CD14-positive monocyte (primary cell): ENCODE results near the gene ARPC5L. TPM values are rescaled to one million over a fixed set of nuclear protein-coding genes. Genes with fewer than 3 reads are reported as not detected.

Experiments used
- DNase-seq, 3 donors: peaks; one replicate each; pipeline ENCODE4 v3.0.0-alpha.2; 2011 to 2022
- H2AFZ ChIP-seq: 2 replicates; pipeline ENCODE4 v1.6.0; 2012; ENCODE audit warnings: mild to moderate bottlenecking, low read depth, low read length, inconsistent platforms; ENCODE audit not compliant: insufficient read depth, poor library complexity, severe bottlenecking
- H3K27ac ChIP-seq, 2 donors: 1 replicate in 1 of 2; 2 replicates in 1 of 2; pipeline ENCODE4 v1.5.1; 2012 to 2013; ENCODE audit warnings: low read length in 2 of 2, control low read depth in 1 of 2, inconsistent platforms in 1 of 2, low read depth in 1 of 2, mild to moderate bottlenecking in 1 of 2
- H3K27me3 ChIP-seq, 2 donors: one replicate each; pipeline versions ENCODE4 v1.6.0 to v1.6.1; 2011 to 2013; ENCODE audit warnings: low read length in 2 of 2; ENCODE audit not compliant: control insufficient read depth in 2 of 2, insufficient read depth in 2 of 2
- H3K36me3 ChIP-seq, 2 donors: replicated peaks in 1 of 2; 1 replicate in 1 of 2; 2 replicates in 1 of 2; pipeline versions ENCODE4 v1.5.1 to v1.6.1; 2012 to 2013; ENCODE audit warnings: low read length in 2 of 2, control low read depth in 1 of 2, inconsistent platforms in 1 of 2, mild to moderate bottlenecking in 1 of 2; ENCODE audit not compliant: insufficient read depth in 2 of 2, control insufficient read depth in 1 of 2
- H3K4me1 ChIP-seq, 2 donors: 1 replicate in 1 of 2; 2 replicates in 1 of 2; pipeline versions ENCODE4 v1.5.1 to v1.6.1; 2012 to 2013; ENCODE audit warnings: low read length in 2 of 2, control low read depth in 1 of 2, inconsistent platforms in 1 of 2, mild to moderate bottlenecking in 1 of 2, moderate library complexity in 1 of 2; ENCODE audit not compliant: insufficient read depth in 2 of 2, control insufficient read depth in 1 of 2
- H3K4me2 ChIP-seq: replicated peaks from 2 replicates; pipeline ENCODE3; 2012; ENCODE audit warnings: low read length, moderate library complexity, mild to moderate bottlenecking; ENCODE audit not compliant: poor library complexity, severe bottlenecking; ENCODE audit errors: extremely low read depth
- H3K4me3 ChIP-seq, 3 experiments: fragments of 200-600 bp in 1 of 3; sonication (generic) in 1 of 3; replicated peaks in 1 of 3; 1 replicate in 2 of 3; 2 replicates in 1 of 3; pipeline ENCODE4 v1.5.1; 2011 to 2013; ENCODE audit warnings: low read length in 3 of 3, mild to moderate bottlenecking in 3 of 3, control low read depth in 2 of 3, low read depth in 2 of 3, inconsistent platforms in 1 of 3, moderate library complexity in 1 of 3
- H3K79me2 ChIP-seq: 2 replicates; pipeline ENCODE4 v1.6.0; 2012; ENCODE audit warnings: mild to moderate bottlenecking, control low read depth, inconsistent platforms, low read length, moderate library complexity; ENCODE audit not compliant: insufficient read depth
- H3K9ac ChIP-seq: 2 replicates; pipeline ENCODE4 v1.6.0; 2017; ENCODE audit warnings: low read length, mild to moderate bottlenecking; ENCODE audit not compliant: insufficient read depth, poor library complexity, severe bottlenecking
- H3K9me3 ChIP-seq, 2 donors: replicated peaks in 1 of 2; 1 replicate in 1 of 2; 2 replicates in 1 of 2; pipeline versions ENCODE4 v1.5.1 to v1.6.1; 2012 to 2013; ENCODE audit warnings: low read length in 2 of 2, control low read depth in 1 of 2; ENCODE audit not compliant: control insufficient read depth in 1 of 2, insufficient read depth in 1 of 2
- H4K20me1 ChIP-seq: 2 replicates; pipeline ENCODE4 v1.6.0; 2012; ENCODE audit warnings: mild to moderate bottlenecking, low read length, control low read depth, moderate library complexity; ENCODE audit not compliant: insufficient read depth
- H3K27ac Mint-ChIP-seq, 7 donors: one replicate each; pipeline ENCODE4 v1.8.0; 2020; ENCODE audit warnings: mild to moderate bottlenecking in 7 of 7, mixed read lengths in 7 of 7, moderate library complexity in 6 of 7, inconsistent platforms in 2 of 7
- H3K27me3 Mint-ChIP-seq, 3 donors: one replicate each; pipeline ENCODE4 v1.8.0; 2021 to 2022; ENCODE audit warnings: low read depth in 3 of 3, mild to moderate bottlenecking in 3 of 3, mixed read lengths in 3 of 3, moderate library complexity in 3 of 3, inconsistent platforms in 1 of 3
- H3K36me3 Mint-ChIP-seq, 2 donors: one replicate each; pipeline ENCODE4 v1.8.0; 2020; ENCODE audit warnings: mixed read lengths in 2 of 2, inconsistent platforms in 1 of 2, mild to moderate bottlenecking in 1 of 2
- H3K4me1 Mint-ChIP-seq: one replicate; pipeline ENCODE4 v1.8.0; 2020; ENCODE audit warnings: mild to moderate bottlenecking, mixed read lengths
- H3K4me3 Mint-ChIP-seq, 2 donors: one replicate each; pipeline ENCODE4 v1.8.0; 2020; ENCODE audit warnings: mild to moderate bottlenecking in 2 of 2, mixed read lengths in 2 of 2, moderate library complexity in 1 of 2
- H3K9me3 Mint-ChIP-seq, 7 donors: one replicate each; pipeline ENCODE4 v1.8.0; 2020 to 2022; ENCODE audit warnings: mixed read lengths in 7 of 7, mild to moderate bottlenecking in 6 of 7, moderate library complexity in 6 of 7, inconsistent platforms in 2 of 7
- WGBS: methylation state at CpG from one replicate; pipeline ENCODE4 v1.1.5; 2013; ENCODE audit warnings: missing lambda C conversion rate; ENCODE audit not compliant: insufficient coverage; 5-methylcytosine and 5-hydroxymethylcytosine counted together
- intact Hi-C, 2 donors: fragments of 100-400 bp; cut with micrococcal nuclease; formaldehyde crosslinking; loops; one replicate each; pipeline versions ENCODE4 v1.15.0 to v1.15.1; 2023
- polyA plus RNA-seq, 3 donors: library from polyadenylated mRNA; depleted of rRNA in 1 of 3; unstranded in 2 of 3; stranded (reverse) in 1 of 3; fragments of 300-500 nt in 2 of 3; fragments of >200 nt in 1 of 3; fragmentation: Illumina TruSeq in 2 of 3; gene quantifications; 1 replicate in 2 of 3; 2 replicates in 1 of 3; pipeline ENCODE4 v1.2.3, GENCODE V29; 2012 to 2021
- TF ChIP-seq, protein P1 (sequence below): fragments of 200-600 bp; IDR thresholded peaks from one replicate; pipeline ENCODE4 v1.8.0; 2022; ENCODE audit warnings: antibody characterized with exemption, mild to moderate bottlenecking

The ARPC5L gene
- polyA plus RNA-seq, 3 donors = 16.0 to 35.2 (median 20.7) TPM

DNA sequence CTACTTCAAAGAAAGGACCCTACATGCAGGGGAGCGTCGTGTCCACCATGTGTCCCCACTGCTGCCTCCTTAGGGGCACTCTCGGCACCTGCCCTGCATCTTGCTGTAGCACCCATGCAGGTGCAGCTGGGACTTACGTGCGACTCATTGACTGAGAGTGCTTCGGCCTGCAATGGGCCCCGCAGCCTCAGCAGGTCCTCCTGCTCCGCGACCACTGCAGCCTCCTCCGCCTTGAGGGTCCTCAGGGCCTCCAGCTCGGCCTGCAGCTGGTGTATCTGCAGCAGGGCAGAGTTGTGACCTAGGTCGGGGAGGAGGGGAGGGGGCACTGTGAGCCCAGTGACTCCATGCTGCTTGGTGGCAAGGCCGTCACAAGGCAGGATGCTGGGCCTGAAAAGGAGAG, 27.1 kb downstream of the ARPC5L start:
- H3K27me3 Mint-ChIP-seq = peaks cover 0 to 1% (median 0%) of the 10 kb centered on the region in 3 donors
- H3K36me3 ChIP-seq = peaks cover 86 to 96% of the 10 kb centered on the region in 2 donors

DNA sequence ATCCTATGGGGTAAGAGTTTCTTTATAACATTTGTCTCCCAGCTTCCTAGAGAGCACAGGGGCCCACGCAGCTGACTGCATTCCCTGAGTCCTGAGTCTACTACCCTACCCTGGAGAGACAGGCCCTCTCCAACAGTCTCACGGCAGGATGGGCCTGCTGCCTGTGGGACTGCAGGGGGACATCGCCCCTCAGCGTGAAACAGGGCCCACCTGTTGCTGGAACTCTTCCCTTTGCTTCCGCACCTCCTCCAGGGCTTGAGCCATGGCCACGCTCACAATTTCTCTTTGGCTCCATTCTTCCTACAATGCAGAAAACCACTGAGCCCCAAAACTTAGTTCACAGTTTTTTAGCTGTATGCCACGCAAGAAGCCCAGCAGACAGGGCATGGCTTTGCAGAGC, 28.2 kb downstream of the ARPC5L start:
- no peaks in the 10 kb centered on the region for H3K79me2 ChIP-seq
- no peak overlapping the region for H2AFZ ChIP-seq
- peaks cover 0 to 3% (median 0%) of the 10 kb centered on the region in 7 donors for H3K9me3 Mint-ChIP-seq
- no peaks in the 10 kb centered on the region for H3K4me1 Mint-ChIP-seq
- H3K27ac Mint-ChIP-seq = peak overlapping the region in 3 of 7 donors; percentile 7 to 32 (median 11)
- no peak overlapping the region for H3K4me3 ChIP-seq
- no peaks in the 10 kb centered on the region for H3K4me1 ChIP-seq
- no peak overlapping the region for H3K9ac ChIP-seq
- DNase-seq = no peak
- peaks cover 90 to 95% of the 10 kb centered on the region in 2 donors for H3K36me3 ChIP-seq
- intact Hi-C loops = no loop called here
- H3K27ac ChIP-seq = no peak overlapping the region
- WGBS = 98% methylated on average over 7 of the region's 7 CpGs
- TF ChIP-seq, protein P1, sequence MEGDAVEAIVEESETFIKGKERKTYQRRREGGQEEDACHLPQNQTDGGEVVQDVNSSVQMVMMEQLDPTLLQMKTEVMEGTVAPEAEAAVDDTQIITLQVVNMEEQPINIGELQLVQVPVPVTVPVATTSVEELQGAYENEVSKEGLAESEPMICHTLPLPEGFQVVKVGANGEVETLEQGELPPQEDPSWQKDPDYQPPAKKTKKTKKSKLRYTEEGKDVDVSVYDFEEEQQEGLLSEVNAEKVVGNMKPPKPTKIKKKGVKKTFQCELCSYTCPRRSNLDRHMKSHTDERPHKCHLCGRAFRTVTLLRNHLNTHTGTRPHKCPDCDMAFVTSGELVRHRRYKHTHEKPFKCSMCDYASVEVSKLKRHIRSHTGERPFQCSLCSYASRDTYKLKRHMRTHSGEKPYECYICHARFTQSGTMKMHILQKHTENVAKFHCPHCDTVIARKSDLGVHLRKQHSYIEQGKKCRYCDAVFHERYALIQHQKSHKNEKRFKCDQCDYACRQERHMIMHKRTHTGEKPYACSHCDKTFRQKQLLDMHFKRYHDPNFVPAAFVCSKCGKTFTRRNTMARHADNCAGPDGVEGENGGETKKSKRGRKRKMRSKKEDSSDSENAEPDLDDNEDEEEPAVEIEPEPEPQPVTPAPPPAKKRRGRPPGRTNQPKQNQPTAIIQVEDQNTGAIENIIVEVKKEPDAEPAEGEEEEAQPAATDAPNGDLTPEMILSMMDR = no peak
- H3K4me3 Mint-ChIP-seq = no peak overlapping the region
- H3K4me2 ChIP-seq = no peak overlapping the region
- no peaks in the 10 kb centered on the region for H3K27me3 ChIP-seq
- H3K9me3 ChIP-seq = no peaks in the 10 kb centered on the region
- H4K20me1 ChIP-seq = no peaks in the 10 kb centered on the region
- H3K27me3 Mint-ChIP-seq = peaks cover 0 to 1% (median 0%) of the 10 kb centered on the region in 3 donors
- peaks cover 88 to 96% of the 10 kb centered on the region in 2 donors for H3K36me3 Mint-ChIP-seq

More for the DNA sequence above, 27.1 kb downstream of the ARPC5L start:
- no peaks in the 10 kb centered on the region for H3K27me3 ChIP-seq
- no peak overlapping the region for H3K9ac ChIP-seq
- no peaks in the 10 kb centered on the region for H3K4me1 Mint-ChIP-seq
- TF ChIP-seq, protein P1 = no peak
- H3K9me3 ChIP-seq = no peaks in the 10 kb centered on the region
- 98% methylated on average over 13 of the region's 13 CpGs for WGBS
- H3K79me2 ChIP-seq = no peaks in the 10 kb centered on the region
- H2AFZ ChIP-seq = no peak overlapping the region
- H3K27ac ChIP-seq = no peak overlapping the region
- intact Hi-C loops = no loop called here
- H3K9me3 Mint-ChIP-seq = peaks cover 0 to 3% (median 0%) of the 10 kb centered on the region in 7 donors
- H3K36me3 Mint-ChIP-seq = peaks cover 88 to 96% of the 10 kb centered on the region in 2 donors
- H3K27ac Mint-ChIP-seq = peak overlapping the region in 1 of 7 donors; percentile 2
- H3K4me3 Mint-ChIP-seq = no peak overlapping the region
- DNase-seq = no peak
- no peaks in the 10 kb centered on the region for H3K4me1 ChIP-seq
- H4K20me1 ChIP-seq = no peaks in the 10 kb centered on the region
- no peak overlapping the region for H3K4me3 ChIP-seq
- no peak overlapping the region for H3K4me2 ChIP-seq
